Thoracic aorta (tissue), 2 donors: ENCODE results near the gene DEDD. TPM values are rescaled to one million over a fixed set of nuclear protein-coding genes. Genes with fewer than 3 reads are reported as not detected.

ENCODE experiments used
- ATAC-seq: fragments of 150-250 bp; one replicate; pipeline ENCODE4 v1.8.0; 2017; ENCODE audit warnings: low read depth; ENCODE audit not compliant: insufficient number of reproducible peaks, low FRiP score
- DNase-seq: peaks from one replicate; pipeline ENCODE4 v3.0.0-alpha.2; 2020; ENCODE audit warnings: low spot score
- H3K27ac ChIP-seq, 2 donors: fragments of 200-600 bp; sonication (generic); 1 replicate in 1 of 2; 2 replicates in 1 of 2; pipeline ENCODE4 v1.5.1; 2016; ENCODE audit warnings: mild to moderate bottlenecking in 2 of 2, moderate library complexity in 2 of 2
- H3K27me3 ChIP-seq: fragments of 200-600 bp; sonication (generic); replicated peaks from 2 replicates; pipeline ENCODE4 v1.6.0; 2016; ENCODE audit warnings: mild to moderate bottlenecking; ENCODE audit not compliant: insufficient read depth
- H3K36me3 ChIP-seq: fragments of 200-600 bp; sonication (generic); one replicate; pipeline ENCODE4 v1.5.1; 2016
- H3K4me1 ChIP-seq, 2 donors: fragments of 200-600 bp; sonication (generic); 1 replicate in 1 of 2; 2 replicates in 1 of 2; pipeline versions ENCODE4 v1.5.1 to v1.6.0; 2016; ENCODE audit warnings: low read depth in 2 of 2, mild to moderate bottlenecking in 1 of 2; ENCODE audit not compliant: control insufficient read depth in 1 of 2
- H3K4me3 ChIP-seq: fragments of 200-600 bp; sonication (generic); 2 replicates; pipeline ENCODE4 v1.5.1; 2016; ENCODE audit warnings: mild to moderate bottlenecking
- H3K9me3 ChIP-seq: fragments of 200-600 bp; sonication (generic); 2 replicates; pipeline ENCODE4 v1.5.1; 2016
- CTCF ChIP-seq: fragments of 200-600 bp; sonication (generic); IDR thresholded peaks from one replicate; pipeline ENCODE4 v1.5.1; 2019; ENCODE audit warnings: antibody characterized with exemption
- total RNA-seq, 2 donors: library from RNA; depleted of rRNA; stranded (reverse); fragments of >200 nt; gene quantifications; one replicate each; pipeline versions ENCODE4 v1.1.0 to v1.2.3, GENCODE V29; 2016

DEDD gene
- total RNA-seq, 2 donors from 2014 or later, result 30.7 to 34.3 TPM

- H3K4me3 ChIP-seq, result peak within 1 kb of the TSS; percentile 79
- H3K27ac ChIP-seq, result peak within 1 kb of the TSS; percentile 70 to 79
- peaks cover 21 to 39% of the 10 kb centered on the region in 2 donors for H3K4me1 ChIP-seq
- no peak for TF ChIP-seq CTCF
- peak; percentile 67 for DNase-seq
- peak; percentile 67 for ATAC-seq
- H3K27me3 ChIP-seq, result no peaks in the 10 kb centered on the region
- no peaks in the 10 kb centered on the region for H3K9me3 ChIP-seq
- peaks cover 7% of the 10 kb centered on the region for H3K36me3 ChIP-seq
Observed at GRCh38 chr1:161159087-161159912, 26.8 kb upstream of the DEDD start, which contains the start of gene USP21. Gene USP21 (plus strand): TSS chr1:161159500. CDS start chr1:161160641, 1,141 bp downstream.

- peaks cover 7% of the 10 kb centered on the region for H3K36me3 ChIP-seq
- TF ChIP-seq CTCF, result no peak
- DNase-seq, result no peak
Observed at GRCh38 chr1:161158316-161159010, 26.0 kb upstream of the DEDD start.

GRCh38 chr1:161157867-161158266 is 25.4 kb upstream of the DEDD start:
- Histone ChIP-seq H3K36me3 (peaks cover 7% of the 10 kb centered on the region), H3K4me3 (no peak overlapping the region), H3K27ac (no peak overlapping the region), H3K27me3 (no peaks in the 10 kb centered on the region), H3K4me1 (peaks cover 21 to 39% of the 10 kb centered on the region in 2 donors), H3K9me3 (no peaks in the 10 kb centered on the region)
- no peak for TF ChIP-seq CTCF
- DNase-seq, result no peak
- no peak for ATAC-seq

More at GRCh38 chr1:161158316-161159010, 26.0 kb upstream of the DEDD start:
- H3K4me1 ChIP-seq, result peaks cover 21 to 39% of the 10 kb centered on the region in 2 donors
- H3K27ac ChIP-seq, result peak overlapping the region; percentile 70 to 79
- no peaks in the 10 kb centered on the region for H3K9me3 ChIP-seq
- no peaks in the 10 kb centered on the region for H3K27me3 ChIP-seq
- H3K4me3 ChIP-seq, result peak overlapping the region; percentile 79
- no peak for ATAC-seq

- H3K36me3 ChIP-seq, result peaks cover 4% of the 10 kb centered on the region
- no peak for TF ChIP-seq CTCF
- ATAC-seq (peak; percentile 93), DNase-seq (peak; percentile 44)
- H3K27ac ChIP-seq, result peak within 1 kb of the TSS; percentile 89 to 91
- no peaks in the 10 kb centered on the region for H3K27me3 ChIP-seq
- peaks cover 4 to 13% of the 10 kb centered on the region in 2 donors for H3K4me1 ChIP-seq
- peak within 1 kb of the TSS; percentile 90 for H3K4me3 ChIP-seq
- no peaks in the 10 kb centered on the region for H3K9me3 ChIP-seq
Observed at GRCh38 chr1:161153682-161154337, 21.3 kb upstream of the DEDD start, which contains the start of gene UFC1. Gene UFC1 (plus strand): TSS chr1:161153978. CDS start chr1:161153998, 20 bp downstream.
